H7 (cell line): ENCODE data around the gene DRC7. TPM values are rescaled to one million over a fixed set of nuclear protein-coding genes. Genes with fewer than 3 reads are reported as not detected.
"Not testable (repeated sequence)": the region's sequence is repeated elsewhere in the genome, so short reads cannot be mapped to it uniquely, and the experiment has no call there.

Source experiments
- DNase-seq: peaks from one replicate; pipeline ENCODE4 v3.0.0; 2012
- H3K27me3 ChIP-seq: 2 replicates; pipeline ENCODE4 v1.6.0; 2011; ENCODE audit warnings: mild to moderate bottlenecking, low read length; ENCODE audit not compliant: control insufficient read depth, insufficient read depth
- H3K36me3 ChIP-seq: replicated peaks from 2 replicates; pipeline ENCODE4 v1.5.1; 2011; ENCODE audit warnings: low read length; ENCODE audit not compliant: control insufficient read depth, insufficient read depth
- H3K4me3 ChIP-seq: 2 replicates; pipeline ENCODE4 v1.5.1; 2011; ENCODE audit warnings: low read depth, mild to moderate bottlenecking, control low read depth, low read length, moderate library complexity; ENCODE audit not compliant: insufficient read depth
- total RNA-seq: library from RNA; depleted of rRNA; stranded (reverse); fragments of >200 nt; shearing (Covaris generic); gene quantifications from 2 replicates; pipeline ENCODE4 v1.2.3, GENCODE V29; 2014

Gene DRC7
- total RNA-seq, 1 experiment from 2014 or later, result 0.03 TPM

DNA sequence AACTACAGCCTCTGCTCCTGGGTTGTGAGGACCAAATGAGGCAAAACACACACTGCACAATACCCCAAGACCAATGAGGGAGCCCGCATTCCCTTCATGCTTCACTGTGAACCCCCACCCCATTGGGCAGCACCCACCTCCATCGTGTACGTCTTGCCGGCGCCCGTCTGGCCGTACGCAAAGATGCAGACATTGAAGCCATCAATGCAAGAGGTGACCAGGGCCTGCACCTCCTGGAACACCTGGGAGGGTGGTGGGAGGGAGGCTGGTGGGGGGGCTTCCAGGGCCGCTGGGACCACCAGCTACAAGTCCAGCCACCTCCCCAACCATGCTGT lies 69.4 kb downstream of the DRC7 start:
- no peaks in the 10 kb centered on the region for H3K27me3 ChIP-seq
- no peaks in the 10 kb centered on the region; the same call in 1 of the 2 replicates for H3K36me3 ChIP-seq
- no peak for DNase-seq
- H3K4me3 ChIP-seq, result no peak overlapping the region

DNA sequence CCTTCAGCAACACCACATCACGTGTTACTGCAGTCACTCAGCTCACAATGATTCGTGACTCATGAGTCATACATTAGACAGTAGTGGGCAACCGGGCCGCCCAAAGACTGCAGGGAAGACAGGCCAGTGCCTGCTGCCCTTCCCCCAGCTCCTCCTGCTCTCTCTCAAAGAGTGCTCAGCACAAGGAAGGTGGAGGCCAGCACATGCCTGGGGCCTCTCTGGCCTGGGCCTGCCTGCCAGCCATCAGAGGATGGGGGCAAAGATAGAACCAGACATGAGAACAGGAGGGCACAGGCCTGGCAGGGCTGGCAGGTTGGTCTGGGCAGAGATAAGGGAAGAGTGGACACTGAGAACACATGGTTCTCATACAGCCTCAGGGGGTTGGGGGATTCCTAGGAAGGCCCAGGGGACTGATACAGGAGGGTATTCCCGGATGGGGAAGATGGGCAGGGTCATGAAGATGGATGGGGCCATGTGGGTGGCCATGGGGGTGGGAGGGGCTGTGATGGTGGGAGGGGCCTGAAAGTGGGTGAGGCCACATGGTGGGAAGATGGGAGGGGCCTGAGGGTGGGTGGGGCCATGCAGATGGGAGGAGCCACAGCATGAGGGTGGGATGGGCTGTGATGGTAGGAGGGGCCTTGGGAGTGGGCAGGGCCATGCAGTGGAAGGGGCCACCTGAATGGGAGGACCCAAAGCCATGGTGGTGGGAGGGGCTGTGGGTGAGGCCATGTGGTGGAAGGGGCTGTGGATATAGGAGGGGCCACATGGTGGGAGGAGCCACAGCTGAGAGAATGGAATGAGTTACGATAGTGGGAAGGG lies 69.9 kb downstream of the DRC7 start:
- Histone ChIP-seq H3K4me3 (no peak overlapping the region), H3K27me3 (no peaks in the 10 kb centered on the region), H3K36me3 (no peaks in the 10 kb centered on the region; the same call in 1 of the 2 replicates)
- peak; percentile 97 for DNase-seq

DNA sequence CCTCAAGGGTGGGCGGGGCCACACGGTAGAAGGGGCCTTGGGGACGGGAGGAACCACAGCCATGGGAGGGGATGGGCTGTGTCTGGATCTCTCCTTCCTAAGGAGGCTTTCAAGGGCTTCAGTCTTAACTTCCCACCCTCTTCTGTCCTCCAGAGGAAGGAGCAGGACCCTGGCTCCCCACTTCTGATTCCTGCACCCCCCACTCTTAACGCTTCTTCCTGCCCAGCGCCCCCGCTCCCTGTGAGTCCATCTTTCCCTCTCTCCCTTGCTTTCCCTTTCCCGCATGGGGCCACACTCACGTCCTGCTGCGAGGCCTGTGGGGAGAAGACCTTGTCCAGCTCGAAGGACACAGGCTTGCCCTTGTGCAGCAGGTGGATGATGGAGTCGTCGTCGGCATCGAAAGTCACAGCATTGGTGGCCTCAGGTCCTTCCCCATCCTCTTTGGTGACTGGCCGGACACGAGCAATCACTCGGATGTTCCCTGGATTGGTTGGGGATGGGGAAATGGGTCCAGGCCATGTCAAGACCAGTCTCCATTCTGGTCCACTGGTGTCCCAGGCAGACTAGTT lies 70.6 kb downstream of the DRC7 start:
- Histone ChIP-seq H3K4me3 (no peak overlapping the region), H3K36me3 (no peaks in the 10 kb centered on the region; the same call in 1 of the 2 replicates), H3K27me3 (no peaks in the 10 kb centered on the region)
- no peak for DNase-seq

DNA sequence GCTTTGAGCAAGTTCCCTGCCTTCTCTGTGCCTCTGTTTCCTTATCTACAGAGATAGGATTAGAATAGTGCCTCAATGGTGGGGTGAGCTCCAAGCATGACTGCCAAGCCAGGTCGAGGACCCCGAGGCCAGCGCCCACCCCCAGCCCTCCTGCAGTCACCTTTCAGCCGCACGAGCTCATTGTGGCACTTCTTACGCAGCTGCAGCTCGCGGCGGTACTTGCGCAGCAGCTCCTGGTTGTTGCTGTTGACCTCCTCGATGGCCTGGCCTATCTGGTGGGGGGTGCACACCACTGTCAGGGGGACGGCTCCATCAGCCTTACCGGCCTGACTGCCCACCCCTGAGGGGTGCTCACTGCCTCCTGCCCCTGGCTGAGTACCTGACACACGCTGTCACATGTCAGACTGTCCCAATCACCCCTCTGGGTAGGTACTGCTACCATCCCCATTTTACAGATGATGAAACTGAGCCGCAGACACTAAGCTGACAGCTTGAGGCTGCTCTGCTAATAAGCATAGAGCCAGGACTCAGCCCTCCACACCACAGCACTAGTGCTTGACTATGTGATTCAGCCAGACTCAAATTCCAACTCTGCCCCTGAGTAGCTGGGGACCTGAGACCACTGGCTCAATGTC lies 72.2 kb downstream of the DRC7 start:
- Histone ChIP-seq H3K36me3 (no peaks in the 10 kb centered on the region; the same call in 1 of the 2 replicates), H3K27me3 (no peaks in the 10 kb centered on the region), H3K4me3 (no peak overlapping the region)
- no peak for DNase-seq

DNA sequence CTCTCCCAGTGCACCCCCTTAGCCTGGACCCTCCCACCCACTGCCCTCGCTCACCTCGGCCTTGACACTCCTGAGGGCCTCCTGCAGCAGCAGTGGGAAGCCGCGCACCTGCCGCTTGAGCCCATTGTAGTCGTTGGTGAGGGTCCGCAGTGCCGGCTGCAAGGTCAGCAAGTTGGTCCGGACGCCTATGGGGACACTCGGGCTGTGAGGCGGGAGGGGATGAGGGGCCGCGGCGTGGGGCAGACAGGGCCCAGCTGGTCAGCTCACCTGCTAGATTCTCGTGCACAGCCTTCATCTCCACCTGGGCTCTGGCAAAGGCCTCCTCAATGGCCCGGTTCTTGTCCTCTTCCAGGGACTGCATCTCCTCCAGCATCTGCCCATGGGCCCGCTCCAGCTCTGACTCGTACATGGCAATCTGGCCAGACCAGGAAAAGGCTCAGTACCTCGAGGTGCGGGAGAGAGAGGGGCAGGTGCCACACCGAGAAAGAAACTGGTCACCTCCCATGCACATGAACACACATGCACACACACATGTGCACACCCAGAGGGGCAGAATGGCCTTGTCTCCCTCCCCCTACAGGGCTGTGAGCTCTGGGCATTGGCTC lies 75.0 kb downstream of the DRC7 start:
- H3K27me3 ChIP-seq, result no peaks in the 10 kb centered on the region
- no peak overlapping the region for H3K4me3 ChIP-seq
- no peaks in the 10 kb centered on the region; the same call in 1 of the 2 replicates for H3K36me3 ChIP-seq
- DNase-seq, result no peak

DNA sequence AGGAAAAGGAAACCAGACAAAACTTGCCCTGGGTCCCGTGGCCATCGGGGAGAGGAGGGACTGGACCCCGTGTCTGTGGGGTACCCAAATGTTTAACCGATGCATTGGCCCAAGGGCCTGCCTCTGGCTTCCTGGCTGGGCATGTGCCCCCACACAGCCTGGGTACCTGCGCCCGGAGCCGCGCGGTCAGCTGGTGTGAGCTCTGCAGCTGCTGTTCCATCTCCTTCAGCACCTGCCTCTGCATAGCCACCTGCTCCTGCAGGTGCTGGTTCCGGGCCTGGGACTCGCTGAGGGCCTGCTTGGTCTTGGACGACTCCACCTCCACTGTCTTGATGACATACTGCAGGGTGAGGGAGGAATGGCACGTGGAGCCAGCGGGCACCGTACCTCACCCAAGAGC lies 75.8 kb downstream of the DRC7 start:
- no peaks in the 10 kb centered on the region; the same call in 1 of the 2 replicates for H3K36me3 ChIP-seq
- H3K27me3 ChIP-seq, result no peaks in the 10 kb centered on the region
- H3K4me3 ChIP-seq, result no peak overlapping the region
- DNase-seq, result no peak

DNA sequence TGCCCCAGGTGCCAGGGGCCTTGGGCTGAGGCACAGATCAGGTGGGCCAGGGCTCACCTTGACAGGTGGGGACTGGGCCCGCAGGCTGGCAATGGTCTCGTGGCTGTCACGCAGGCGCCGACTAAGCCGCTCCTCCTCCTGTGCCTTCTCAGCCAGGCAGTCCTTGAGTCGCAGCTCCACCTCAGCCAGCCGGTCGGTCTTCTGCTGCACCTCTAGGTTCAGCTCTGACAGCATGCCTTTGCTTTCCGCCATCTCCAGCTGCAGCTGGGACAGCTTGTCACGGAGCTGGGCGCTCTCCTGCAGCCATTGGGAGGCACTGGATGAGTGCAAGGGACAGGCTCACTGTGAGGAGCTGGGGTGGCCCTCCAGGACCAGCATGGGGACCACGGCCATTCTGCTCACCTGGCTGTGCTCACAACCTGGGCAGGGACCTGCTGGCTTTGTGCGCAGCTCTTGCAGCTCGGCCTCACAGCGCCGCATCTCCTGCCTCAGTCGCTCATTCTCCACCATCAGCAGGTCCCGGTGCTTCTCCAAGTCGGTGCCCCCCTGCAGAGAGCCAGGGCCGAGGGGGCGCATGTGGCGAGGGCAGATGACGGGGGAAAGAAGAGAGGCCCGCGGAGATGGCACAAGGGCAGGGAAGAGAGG lies 76.7 kb downstream of the DRC7 start:
- Histone ChIP-seq H3K27me3 (no peaks in the 10 kb centered on the region), H3K36me3 (no peaks in the 10 kb centered on the region; the same call in 1 of the 2 replicates), H3K4me3 (no peak overlapping the region)
- no peak for DNase-seq

DNA sequence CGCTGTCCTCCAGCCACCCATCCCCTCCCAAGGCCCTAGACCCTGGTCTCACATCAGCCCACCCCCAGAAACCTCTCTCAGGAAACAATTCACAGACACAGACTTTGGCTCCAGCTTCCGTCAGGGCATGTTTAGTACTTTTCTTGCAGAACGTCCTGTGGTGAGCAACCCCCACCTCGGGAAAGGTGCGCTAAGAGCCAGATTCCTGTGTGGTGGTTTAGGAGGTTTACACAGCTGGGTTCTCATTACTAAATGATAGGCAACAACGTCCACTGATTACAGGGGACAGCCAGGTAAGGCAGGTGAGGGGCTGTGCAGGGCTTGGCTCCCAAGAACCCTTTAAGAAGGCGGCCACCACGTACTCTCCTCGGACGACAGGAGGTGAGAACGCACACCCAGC lies 78.4 kb downstream of the DRC7 start:
- DNase-seq, result no peak
- H3K4me3 ChIP-seq, result no peak overlapping the region
- no peaks in the 10 kb centered on the region for H3K27me3 ChIP-seq
- no peaks in the 10 kb centered on the region; the same call in 1 of the 2 replicates for H3K36me3 ChIP-seq

DNA sequence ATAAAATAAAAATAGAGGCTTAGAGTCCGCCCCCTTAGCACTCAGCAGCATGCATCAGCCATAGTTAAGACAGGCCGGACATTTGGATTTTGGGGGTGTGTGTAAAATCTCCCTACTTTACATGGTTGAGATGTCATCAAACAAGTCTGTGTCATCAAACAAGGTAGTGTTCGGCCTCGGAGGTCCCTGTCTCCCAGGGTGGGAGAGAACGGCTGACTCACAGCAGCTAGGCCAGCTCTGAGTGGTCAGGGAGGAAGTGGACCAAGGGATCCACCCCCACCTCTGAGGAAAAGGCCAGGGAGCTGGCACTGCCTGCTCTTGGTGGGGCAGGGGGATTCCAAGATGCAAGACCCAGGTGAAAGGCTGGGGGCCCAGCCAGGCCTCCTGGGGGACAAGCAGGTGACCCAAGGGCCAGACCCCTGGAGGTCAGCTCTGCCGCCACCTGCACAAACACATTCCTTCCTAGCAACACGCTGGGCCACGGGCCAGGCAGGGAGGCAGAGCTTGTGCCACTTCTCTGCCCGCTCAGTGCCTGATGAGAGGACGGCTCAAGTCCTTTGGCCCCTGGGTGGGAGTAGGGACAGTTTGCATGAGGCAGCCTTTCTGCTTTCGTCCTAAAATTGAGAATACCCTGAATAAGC lies 79.2 kb downstream of the DRC7 start:
- no peak for DNase-seq
- no peak overlapping the region for H3K4me3 ChIP-seq
- no peaks in the 10 kb centered on the region; the same call in 1 of the 2 replicates for H3K36me3 ChIP-seq
- H3K27me3 ChIP-seq, result no peaks in the 10 kb centered on the region

DNA sequence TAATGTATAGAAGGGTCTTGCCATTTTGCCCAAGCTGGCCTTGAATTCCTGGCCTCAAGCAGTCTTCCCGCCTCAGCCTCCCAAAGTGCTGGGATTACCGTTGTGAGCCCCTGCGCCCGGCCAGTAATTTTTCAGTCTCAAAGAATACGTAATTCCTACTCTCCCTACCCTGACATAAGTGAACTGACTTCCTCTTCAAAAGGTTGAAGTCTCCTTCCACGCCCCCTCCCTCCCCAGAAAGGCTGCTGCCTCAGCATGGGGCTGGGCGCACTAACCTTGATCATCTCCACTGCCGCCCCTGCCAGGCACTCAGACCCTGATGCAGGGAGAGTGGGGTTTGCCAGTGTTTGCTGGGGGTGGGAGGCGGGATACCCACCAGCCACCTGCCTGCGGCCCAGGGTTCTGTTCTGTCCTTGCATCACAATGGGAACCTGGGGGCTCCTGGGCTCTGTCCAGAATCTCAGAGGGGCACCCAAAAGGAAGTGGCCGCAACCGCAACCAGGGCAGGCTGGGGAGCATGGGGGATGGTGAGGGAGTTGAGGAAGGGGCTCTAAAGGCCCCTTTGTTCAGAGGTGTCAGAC lies 80.2 kb downstream of the DRC7 start:
- H3K27me3 ChIP-seq, result no peaks in the 10 kb centered on the region
- H3K36me3 ChIP-seq, result no peaks in the 10 kb centered on the region
- no peak overlapping the region for H3K4me3 ChIP-seq

DNA sequence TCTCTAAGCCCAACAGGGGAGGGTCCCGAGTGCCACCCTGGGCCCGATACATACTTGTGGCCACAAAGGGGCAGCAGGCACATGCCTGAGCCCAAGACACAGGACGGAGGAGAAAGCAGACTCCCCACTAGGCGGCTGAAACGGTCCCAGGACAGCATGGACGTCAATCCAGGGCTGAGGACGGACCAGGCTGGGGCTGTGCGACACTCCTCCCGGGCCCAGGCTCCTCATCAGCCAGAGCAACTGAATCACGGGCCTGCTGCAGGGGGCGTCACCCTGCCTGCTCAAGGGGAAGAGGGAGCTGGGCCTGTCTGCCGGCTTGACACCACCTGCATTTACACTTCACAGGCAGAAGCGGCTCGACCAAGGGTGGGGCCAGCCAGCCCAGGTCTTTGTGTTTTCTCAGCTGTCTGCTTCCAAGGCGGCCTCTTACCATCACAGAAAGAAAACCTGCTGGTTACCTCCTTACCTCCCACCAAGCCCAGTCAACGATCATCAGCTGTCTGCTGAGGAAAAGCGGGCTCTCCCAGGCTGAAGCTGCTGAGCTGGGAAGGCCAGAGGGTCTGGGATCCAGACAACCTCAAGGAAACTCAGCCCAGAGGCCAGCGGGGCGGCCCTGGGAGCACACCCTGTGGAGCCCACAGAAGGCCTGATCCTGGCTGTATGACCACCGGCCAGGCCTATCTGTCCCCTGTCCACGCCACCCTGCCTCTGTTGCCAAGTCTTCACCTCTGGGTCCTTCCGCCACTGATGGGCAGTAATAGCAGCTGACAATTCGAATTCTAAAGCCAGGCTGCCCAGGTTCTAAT lies 81.3 kb downstream of the DRC7 start:
- H3K27me3 ChIP-seq, result no peaks in the 10 kb centered on the region
- peak; percentile 95 for DNase-seq
- no peaks in the 10 kb centered on the region for H3K36me3 ChIP-seq
- no peak overlapping the region for H3K4me3 ChIP-seq

More for the DNA sequence above, 80.2 kb downstream of the DRC7 start:
- no peak for DNase-seq

DNA sequence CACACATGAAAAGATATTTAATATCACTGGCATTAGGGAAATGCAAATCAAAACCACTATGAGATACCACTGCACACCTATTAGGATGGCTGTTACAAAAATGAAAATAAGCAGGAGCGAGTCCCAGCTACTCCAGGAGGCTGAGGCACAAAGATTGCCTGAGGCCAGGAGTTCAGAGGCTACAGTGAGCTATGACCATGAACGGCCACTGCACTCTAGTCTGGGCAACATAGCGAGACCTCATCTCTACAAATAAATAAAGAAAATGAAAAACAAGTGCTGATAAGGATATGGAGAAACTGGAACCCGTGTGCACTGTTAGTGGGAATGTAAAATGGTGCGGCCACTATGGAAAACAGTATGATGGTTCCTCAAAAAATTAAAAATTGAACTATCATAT lies 84.1 kb downstream of the DRC7 start:
- Histone ChIP-seq H3K36me3 (no peaks in the 10 kb centered on the region), H3K27me3 (no peaks in the 10 kb centered on the region), H3K4me3 (no peak overlapping the region)
- no peak for DNase-seq

DNA sequence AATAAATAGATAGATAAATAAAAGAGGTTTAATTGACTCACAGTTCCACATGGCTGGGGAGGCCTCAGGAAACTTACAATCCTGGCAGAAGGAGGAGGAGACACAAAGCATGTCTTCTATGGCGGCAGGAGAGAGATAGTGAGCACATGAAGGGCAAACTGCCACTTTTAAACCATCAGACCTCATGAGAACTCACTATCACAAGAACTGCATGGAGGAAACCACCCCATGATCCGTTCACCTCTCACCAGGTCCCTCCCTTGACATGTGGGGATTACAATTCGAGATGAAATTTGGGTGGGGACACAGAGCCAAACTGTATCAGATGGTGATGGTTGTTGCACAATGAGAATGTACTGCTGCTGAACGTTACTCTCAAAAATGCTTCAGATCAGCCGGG lies 85.2 kb downstream of the DRC7 start:
- H3K27me3 ChIP-seq, H3K36me3 ChIP-seq, DNase-seq, H3K4me3 ChIP-seq: not testable (repeated sequence)
